Measurements from ENCODE around the gene NEURL1B.

DNA sequence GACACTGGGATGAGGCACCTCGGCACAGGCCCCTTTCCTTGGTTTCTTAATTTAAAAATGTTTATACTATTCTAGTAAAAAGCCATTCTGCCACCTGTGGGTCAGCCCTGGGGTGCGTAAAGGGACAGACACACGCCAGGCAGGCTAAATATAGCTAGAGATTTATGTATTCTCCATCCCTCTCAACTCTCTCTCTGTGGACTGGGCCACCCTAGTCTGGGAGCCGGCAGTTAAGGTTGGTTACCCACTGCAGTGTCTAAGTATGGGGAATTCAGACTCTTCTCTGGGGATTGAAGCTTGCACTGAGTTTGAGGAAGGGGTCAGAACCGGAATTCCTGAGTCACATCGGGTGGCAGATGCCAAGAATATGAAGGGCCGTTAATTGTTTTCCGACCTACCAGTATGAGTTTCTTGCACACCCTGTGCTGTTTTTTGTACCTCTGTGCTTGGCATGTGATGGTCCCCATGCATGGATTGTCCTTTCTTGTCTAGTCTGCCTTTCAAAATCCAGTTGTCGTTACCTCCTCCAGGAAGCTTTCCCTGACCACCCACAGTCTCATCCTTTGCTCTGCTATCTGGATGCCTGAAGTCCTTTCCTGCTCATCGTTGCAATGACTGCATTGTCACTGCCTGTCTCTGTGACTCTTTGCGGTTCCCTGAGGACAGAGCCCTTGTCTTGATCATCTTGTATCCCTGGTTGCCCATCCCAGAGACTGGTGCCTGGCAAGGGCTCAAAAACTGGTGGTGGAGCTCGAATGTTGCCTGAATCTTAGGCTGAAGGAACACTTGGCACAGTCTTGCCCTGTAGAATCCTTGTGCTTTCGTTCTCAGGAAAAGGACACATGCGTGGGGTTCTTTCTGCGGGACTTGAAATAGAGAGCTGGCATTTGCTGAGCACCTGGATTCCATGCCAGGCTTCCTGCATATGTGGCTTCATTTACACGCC lies 2.1 kb downstream of the NEURL1B start:
- TF ChIP-seq CTCF (IDR thresholded peaks at IDR 0.05): no peak
- TF ChIP-seq POLR2A (IDR thresholded peaks at IDR 0.05): no peak
